WI38 (cell line): ENCODE data around the gene GRID1.

Source experiments
- H3K4me3 ChIP-seq: 2 replicates; pipeline ENCODE4 v1.5.1; 2011; ENCODE audit warnings: low read depth, mild to moderate bottlenecking, control low read depth, low read length
- CTCF ChIP-seq: IDR thresholded peaks from 2 replicates; pipeline ENCODE4 v1.5.1; 2012; ENCODE audit warnings: low read depth, mild to moderate bottlenecking, control low read depth, low read length

The GRID1 gene

GRCh38 chr10:86377797-86378146, 11.2 kb upstream of the GRID1 start:
- no peak for TF ChIP-seq CTCF
- no peak overlapping the region for H3K4me3 ChIP-seq

- peak; percentile 94 for TF ChIP-seq CTCF
- H3K4me3 ChIP-seq = peak overlapping the region; percentile 27
These were observed 10.5 kb upstream of the GRID1 start for GRCh38 chr10:86376852-86377796.

DNA sequence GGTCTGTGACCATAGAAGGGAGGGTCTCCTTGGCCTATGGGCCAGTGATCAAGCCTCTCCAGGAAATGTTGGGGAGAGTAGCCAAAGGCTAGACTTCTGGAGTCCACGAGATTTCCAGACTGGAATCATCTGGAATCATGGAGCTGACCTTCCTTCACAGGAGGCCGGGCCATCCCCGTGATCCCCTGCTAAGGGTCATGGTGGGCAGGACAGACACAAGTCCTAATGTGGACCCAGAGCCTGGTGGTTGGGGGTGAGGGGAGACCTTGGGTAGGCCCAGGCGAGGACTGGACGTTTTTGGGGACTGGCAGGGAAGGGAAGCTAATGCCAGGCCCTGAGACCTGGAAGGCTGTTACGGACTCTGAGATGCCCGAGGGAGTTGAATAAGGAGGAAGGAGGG, 9.8 kb upstream of the GRID1 start:
- TF ChIP-seq CTCF = no peak
- no peak overlapping the region for H3K4me3 ChIP-seq

- TF ChIP-seq CTCF = no peak
- H3K4me3 ChIP-seq = no peak overlapping the region
These were observed 8.6 kb upstream of the GRID1 start for GRCh38 chr10:86375204-86375603.

GRCh38 chr10:86374664-86375063, 8.1 kb upstream of the GRID1 start:
- no peak for TF ChIP-seq CTCF

GRCh38 chr10:86373828-86374227, 7.2 kb upstream of the GRID1 start:
- TF ChIP-seq CTCF = no peak
- H3K4me3 ChIP-seq = no peak overlapping the region

More at GRCh38 chr10:86374664-86375063, 8.1 kb upstream of the GRID1 start:
- H3K4me3 ChIP-seq = no peak overlapping the region

DNA sequence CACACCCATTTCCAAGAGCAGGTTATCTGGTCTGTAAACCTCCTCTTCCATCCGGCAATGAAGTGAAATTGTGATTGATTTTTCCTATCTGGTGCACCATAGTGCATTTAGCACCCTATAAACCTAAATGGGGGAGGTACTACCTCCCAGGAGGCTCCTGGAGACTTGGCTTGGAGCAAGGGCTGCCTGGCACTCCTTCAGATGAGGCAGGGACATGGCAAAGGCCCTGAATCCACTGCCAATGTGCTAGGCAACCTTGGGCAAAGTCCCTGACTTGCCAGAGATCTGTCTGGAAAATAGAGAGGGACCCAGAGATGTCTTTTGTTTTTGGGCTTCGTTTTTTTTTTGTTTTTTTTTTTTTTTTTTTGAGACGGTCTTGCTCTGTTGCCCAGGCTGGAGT, 6.7 kb upstream of the GRID1 start:
- H3K4me3 ChIP-seq = no peak overlapping the region
- TF ChIP-seq CTCF = no peak
